GM18526 (cell line): ENCODE data around the gene KRT6A.

ENCODE experiments used
- POLR2A ChIP-seq: IDR thresholded peaks from 3 replicates; pipeline ENCODE4 v1.6.1; 2011; ENCODE audit not compliant: insufficient read length; ENCODE audit errors: extremely low read depth

Gene KRT6A

DNA sequence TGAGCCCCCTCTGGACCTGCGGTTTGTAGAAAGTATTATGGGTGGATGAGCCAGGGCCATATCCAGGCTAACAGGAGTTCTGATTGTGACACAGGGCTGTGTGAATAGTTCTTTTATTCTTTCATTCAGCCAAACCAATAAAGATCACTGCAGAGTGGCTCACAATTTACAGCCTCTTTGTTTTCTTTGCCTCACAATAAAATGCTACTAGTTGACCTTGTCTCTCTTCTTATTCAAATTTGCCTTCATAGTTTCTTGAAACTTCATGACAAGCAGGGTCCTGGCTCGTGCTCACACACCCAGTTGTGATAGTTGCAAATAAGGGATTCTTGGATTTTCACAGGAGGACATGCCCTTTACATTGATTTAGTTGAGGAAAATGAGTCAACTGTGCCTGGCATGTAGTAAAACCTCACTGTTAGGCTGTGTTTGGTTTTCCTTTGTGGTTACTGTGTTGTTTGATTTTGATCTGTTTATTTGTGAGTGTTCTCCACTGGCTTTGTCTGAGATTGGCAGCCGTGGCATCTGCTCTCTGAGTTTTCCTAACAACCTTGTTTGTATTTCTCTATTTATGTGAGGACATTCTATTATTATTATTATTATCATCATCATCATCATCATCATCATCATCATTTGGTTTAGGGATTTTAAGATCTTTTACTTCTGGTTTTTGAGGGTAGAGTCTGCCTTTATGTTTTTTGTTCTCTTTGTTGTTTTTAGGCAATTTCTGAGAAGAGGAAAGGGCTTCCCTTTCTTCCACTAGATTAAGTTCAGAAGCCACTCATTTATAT is 38.5 kb downstream of the KRT6A start:
- no peak for TF ChIP-seq POLR2A

DNA sequence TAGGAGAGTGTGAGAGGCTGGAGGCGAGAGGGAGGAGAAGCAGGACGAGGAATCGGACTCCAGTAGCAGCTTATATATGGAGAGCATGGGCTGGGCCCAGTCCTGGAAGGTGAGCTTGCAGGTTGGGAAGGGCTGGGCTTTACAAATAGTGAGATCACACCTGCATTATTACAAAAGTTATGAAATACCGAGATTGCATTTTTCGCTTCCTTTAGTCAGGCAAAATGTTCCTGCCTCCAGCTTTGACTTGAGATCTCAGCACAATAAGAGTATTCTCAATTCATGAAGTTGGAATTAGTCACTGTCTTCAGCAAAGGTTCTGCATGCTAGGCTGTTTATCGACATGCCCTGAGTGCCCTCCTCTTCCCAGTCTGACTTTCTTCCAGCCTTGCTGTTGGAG is 41.0 kb downstream of the KRT6A start, which contains the start of gene KRT6B:
KRT6B (minus strand) TSS at position 46 of the 400 bp plus-strand sequence. CDS start 68 bp downstream, outside the sequence.
- TF ChIP-seq POLR2A, result no peak

- TF ChIP-seq POLR2A, result no peak
Measured at GRCh38 chr12:52448228-52448627, 44.8 kb downstream of the KRT6A start.

- TF ChIP-seq POLR2A, result no peak
Measured at GRCh38 chr12:52446367-52447045, 46.6 kb downstream of the KRT6A start.

DNA sequence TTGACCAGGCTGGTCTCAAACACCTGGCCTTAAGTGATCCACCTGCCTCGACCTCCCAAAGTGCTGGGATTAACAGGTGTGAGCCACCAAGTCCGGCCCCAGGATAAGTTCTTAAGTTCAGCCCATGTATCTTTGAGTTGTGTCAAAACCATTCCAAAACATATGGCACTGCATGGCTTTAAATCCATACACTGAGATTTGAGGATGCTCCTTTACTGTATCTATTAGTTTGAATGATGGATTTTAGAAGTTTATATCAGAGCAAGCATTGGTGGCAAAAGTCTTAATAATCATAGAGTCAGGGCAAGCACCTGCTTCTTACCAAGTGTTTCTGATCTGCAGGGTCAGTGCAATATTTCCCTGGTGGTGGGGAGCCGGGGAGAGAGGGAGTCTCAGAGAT is 47.2 kb downstream of the KRT6A start:
- TF ChIP-seq POLR2A, result no peak

- no peak for TF ChIP-seq POLR2A
Measured at GRCh38 chr12:52444647-52445595, 48.1 kb downstream of the KRT6A start.

DNA sequence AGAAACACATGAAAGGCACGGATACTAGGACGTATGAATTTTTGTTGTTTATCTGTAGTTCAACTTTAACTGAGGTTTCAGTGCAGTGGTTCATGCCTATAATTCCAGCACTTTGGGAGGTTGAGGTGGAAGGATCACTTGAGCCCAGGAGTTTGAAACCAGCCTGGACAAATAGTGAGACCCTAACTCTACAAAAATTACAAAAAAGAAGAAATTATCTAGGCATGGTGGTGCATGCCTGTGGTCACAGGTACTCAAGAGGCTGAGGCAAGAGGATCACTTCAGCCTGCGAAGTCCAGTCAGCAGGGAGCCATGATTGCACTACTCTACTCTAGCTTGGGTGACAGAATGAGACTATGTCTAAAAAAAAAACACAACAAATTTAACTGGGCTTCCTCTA is 49.1 kb downstream of the KRT6A start:
- no peak for TF ChIP-seq POLR2A

DNA sequence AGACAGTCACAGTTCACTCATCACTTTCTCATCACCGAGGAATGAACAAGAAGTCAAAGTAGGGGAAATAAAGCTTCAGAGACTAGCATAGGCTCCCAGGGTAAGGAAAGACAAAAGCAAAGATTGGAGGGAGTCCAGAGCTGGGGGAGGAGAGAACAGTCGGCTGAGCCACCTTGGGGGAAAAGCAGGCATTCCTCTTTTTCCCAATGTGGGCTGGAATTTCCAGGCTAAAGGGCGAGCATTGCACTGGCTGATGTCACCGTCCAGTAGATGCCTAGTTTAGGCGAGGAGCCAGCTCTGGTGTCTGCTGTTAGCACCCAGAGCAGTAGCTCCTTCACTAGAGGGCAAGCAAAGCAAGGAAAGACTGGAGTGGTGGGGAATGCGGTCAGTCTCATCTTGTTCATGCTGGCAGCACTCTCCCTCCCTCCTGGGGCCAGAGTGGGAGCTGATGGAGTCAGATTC is 50.4 kb downstream of the KRT6A start:
- TF ChIP-seq POLR2A, result no peak

- no peak for TF ChIP-seq POLR2A
Measured at GRCh38 chr12:52441320-52441911, 51.6 kb downstream of the KRT6A start.

GRCh38 chr12:52440821-52441319 is 52.2 kb downstream of the KRT6A start:
- TF ChIP-seq POLR2A, result no peak

- no peak for TF ChIP-seq POLR2A
Measured at GRCh38 chr12:52439845-52440244, 53.2 kb downstream of the KRT6A start.

- TF ChIP-seq POLR2A, result no peak
Measured at GRCh38 chr12:52439420-52439819, 53.6 kb downstream of the KRT6A start.

- no peak for TF ChIP-seq POLR2A
Measured at GRCh38 chr12:52438305-52439301, 54.5 kb downstream of the KRT6A start.

GRCh38 chr12:52437508-52437907 is 55.5 kb downstream of the KRT6A start:
- no peak for TF ChIP-seq POLR2A
